ENCODE data around the gene MFNG.

The MFNG gene

GRCh38 chr22:37505565-37505964, 19.4 kb upstream of the MFNG start:
- no peaks in the 10 kb centered on the region for H3K4me1 ChIP-seq (ENCODE audit: low read depth, poor library complexity, severe bottlenecking)
- no peak overlapping the region for H3K4me3 ChIP-seq (IDR thresholded peaks at IDR 0.05; ENCODE audit: insufficient read depth, low read depth, low read length)
- no peaks in the 10 kb centered on the region for H4K20me1 ChIP-seq (ENCODE audit: insufficient read depth)
- peaks cover 2% of the 10 kb centered on the region; the same call in 1 of the 2 replicates for H3K27me3 ChIP-seq (ENCODE audit: insufficient read depth, low read depth)
- no peaks in the 10 kb centered on the region for H3K79me2 ChIP-seq (ENCODE audit: insufficient read depth, low read depth)
- H3K4me2 ChIP-seq = no peak overlapping the region
- no peak overlapping the region for H2AFZ ChIP-seq (ENCODE audit: low read depth)
- no peak overlapping the region for H3K9ac ChIP-seq
- no peak overlapping the region for H3K27ac ChIP-seq
- no peak for TF ChIP-seq CTCF (conservative IDR thresholded peaks at IDR 0.05; ENCODE audit: low read depth, low read length)
- no peaks in the 10 kb centered on the region for H3K36me3 ChIP-seq (ENCODE audit: insufficient read depth)

- Histone ChIP-seq H2AFZ (ENCODE audit: low read depth) (no peak overlapping the region), H3K4me3 (IDR thresholded peaks at IDR 0.05; ENCODE audit: insufficient read depth, low read depth, low read length) (no peak overlapping the region), H3K27ac (no peak overlapping the region), H3K27me3 (ENCODE audit: insufficient read depth, low read depth) (peaks cover 2% of the 10 kb centered on the region; the same call in 1 of the 2 replicates), H3K79me2 (ENCODE audit: insufficient read depth, low read depth) (no peaks in the 10 kb centered on the region), H4K20me1 (ENCODE audit: insufficient read depth) (no peaks in the 10 kb centered on the region), H3K9ac (no peak overlapping the region), H3K4me1 (ENCODE audit: low read depth, poor library complexity, severe bottlenecking) (no peaks in the 10 kb centered on the region), H3K4me2 (no peak overlapping the region), H3K36me3 (ENCODE audit: insufficient read depth) (no peaks in the 10 kb centered on the region)
- TF ChIP-seq CTCF (conservative IDR thresholded peaks at IDR 0.05; ENCODE audit: low read depth, low read length) = no peak
Observed at GRCh38 chr22:37504964-37505363, 18.8 kb upstream of the MFNG start.

GRCh38 chr22:37503850-37504249, 17.7 kb upstream of the MFNG start:
- H3K36me3 ChIP-seq (ENCODE audit: insufficient read depth) = no peaks in the 10 kb centered on the region
- H3K4me1 ChIP-seq (ENCODE audit: low read depth, poor library complexity, severe bottlenecking) = peaks cover 8% of the 10 kb centered on the region
- H3K4me2 ChIP-seq = no peak overlapping the region
- TF ChIP-seq CTCF (conservative IDR thresholded peaks at IDR 0.05; ENCODE audit: low read depth, low read length) = no peak
- H3K27ac ChIP-seq = no peak overlapping the region
- H4K20me1 ChIP-seq (ENCODE audit: insufficient read depth) = no peaks in the 10 kb centered on the region
- H3K27me3 ChIP-seq (ENCODE audit: insufficient read depth, low read depth) = peaks cover 6% of the 10 kb centered on the region; the same call in 1 of the 2 replicates
- no peaks in the 10 kb centered on the region for H3K79me2 ChIP-seq (ENCODE audit: insufficient read depth, low read depth)
- H3K4me3 ChIP-seq (IDR thresholded peaks at IDR 0.05; ENCODE audit: insufficient read depth, low read depth, low read length) = no peak overlapping the region
- no peak overlapping the region for H3K9ac ChIP-seq
- H2AFZ ChIP-seq (ENCODE audit: low read depth) = no peak overlapping the region

GRCh38 chr22:37503183-37503683, 17.0 kb upstream of the MFNG start:
- H3K4me3 ChIP-seq (IDR thresholded peaks at IDR 0.05; ENCODE audit: insufficient read depth, low read depth, low read length) = no peak overlapping the region
- H3K79me2 ChIP-seq (ENCODE audit: insufficient read depth, low read depth) = no peaks in the 10 kb centered on the region
- TF ChIP-seq CTCF (conservative IDR thresholded peaks at IDR 0.05; ENCODE audit: low read depth, low read length) = no peak
- no peak overlapping the region for H3K27ac ChIP-seq
- peaks cover 14% of the 10 kb centered on the region for H3K4me1 ChIP-seq (ENCODE audit: low read depth, poor library complexity, severe bottlenecking)
- no peak overlapping the region for H3K4me2 ChIP-seq
- no peak overlapping the region for H2AFZ ChIP-seq (ENCODE audit: low read depth)
- H3K9ac ChIP-seq = no peak overlapping the region
- H4K20me1 ChIP-seq (ENCODE audit: insufficient read depth) = no peaks in the 10 kb centered on the region
- H3K36me3 ChIP-seq (ENCODE audit: insufficient read depth) = no peaks in the 10 kb centered on the region
- H3K27me3 ChIP-seq (ENCODE audit: insufficient read depth, low read depth) = peaks cover 6% of the 10 kb centered on the region; the same call in 1 of the 2 replicates
